Measurements from ENCODE around the gene ZNF516.

DNA sequence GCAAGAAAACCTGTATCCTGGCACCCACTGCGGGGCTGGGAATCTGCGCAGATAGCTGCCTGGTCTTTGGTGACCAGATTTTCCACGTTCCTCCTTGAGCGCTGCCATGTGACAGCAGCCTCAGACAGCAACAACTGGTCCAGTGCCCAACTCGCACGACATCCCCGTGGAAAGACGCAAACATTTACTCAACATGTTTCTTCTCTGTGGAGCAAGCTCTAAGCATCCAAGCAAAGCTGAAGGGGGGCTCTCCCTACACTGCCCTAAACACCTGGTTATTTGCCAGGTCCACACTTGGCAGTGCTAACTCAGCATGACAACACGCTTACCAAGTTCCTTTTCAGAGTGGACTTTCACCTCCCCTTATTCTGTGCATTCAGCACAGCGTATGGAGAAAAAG, 11.3 kb downstream of the ZNF516 start:
- TF ChIP-seq, protein P1, sequence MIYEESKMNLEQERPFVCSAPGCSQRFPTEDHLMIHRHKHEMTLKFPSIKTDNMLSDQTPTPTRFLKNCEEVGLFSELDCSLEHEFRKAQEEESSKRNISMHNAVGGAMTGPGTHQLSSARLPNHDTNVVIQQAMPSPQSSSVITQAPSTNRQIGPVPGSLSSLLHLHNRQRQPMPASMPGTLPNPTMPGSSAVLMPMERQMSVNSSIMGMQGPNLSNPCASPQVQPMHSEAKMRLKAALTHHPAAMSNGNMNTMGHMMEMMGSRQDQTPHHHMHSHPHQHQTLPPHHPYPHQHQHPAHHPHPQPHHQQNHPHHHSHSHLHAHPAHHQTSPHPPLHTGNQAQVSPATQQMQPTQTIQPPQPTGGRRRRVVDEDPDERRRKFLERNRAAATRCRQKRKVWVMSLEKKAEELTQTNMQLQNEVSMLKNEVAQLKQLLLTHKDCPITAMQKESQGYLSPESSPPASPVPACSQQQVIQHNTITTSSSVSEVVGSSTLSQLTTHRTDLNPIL (CRISPR knock-in tag; IDR thresholded peaks at IDR 0.05; ENCODE audit: low read depth) = no peak
- TF ChIP-seq ESRRG (CRISPR knock-in tag; IDR thresholded peaks at IDR 0.05) (no peak), SNAI2 (CRISPR knock-in tag; IDR thresholded peaks at IDR 0.05) (no peak), TSHZ2 (CRISPR knock-in tag; IDR thresholded peaks at IDR 0.05) (no peak), OSR1 (CRISPR knock-in tag; IDR thresholded peaks at IDR 0.05) (no peak), POU6F1 (CRISPR knock-in tag; IDR thresholded peaks at IDR 0.05; ENCODE audit: borderline replicate concordance, low read depth) (no peak), ARNTL (CRISPR knock-in tag; IDR thresholded peaks at IDR 0.05; ENCODE audit: borderline replicate concordance, low read depth) (no peak), CSDC2 (CRISPR knock-in tag; IDR thresholded peaks at IDR 0.05) (no peak), RARB (CRISPR knock-in tag; IDR thresholded peaks at IDR 0.05) (no peak), ZFP30 (CRISPR knock-in tag; IDR thresholded peaks at IDR 0.05) (no peak)
- TF ChIP-seq, protein P2, sequence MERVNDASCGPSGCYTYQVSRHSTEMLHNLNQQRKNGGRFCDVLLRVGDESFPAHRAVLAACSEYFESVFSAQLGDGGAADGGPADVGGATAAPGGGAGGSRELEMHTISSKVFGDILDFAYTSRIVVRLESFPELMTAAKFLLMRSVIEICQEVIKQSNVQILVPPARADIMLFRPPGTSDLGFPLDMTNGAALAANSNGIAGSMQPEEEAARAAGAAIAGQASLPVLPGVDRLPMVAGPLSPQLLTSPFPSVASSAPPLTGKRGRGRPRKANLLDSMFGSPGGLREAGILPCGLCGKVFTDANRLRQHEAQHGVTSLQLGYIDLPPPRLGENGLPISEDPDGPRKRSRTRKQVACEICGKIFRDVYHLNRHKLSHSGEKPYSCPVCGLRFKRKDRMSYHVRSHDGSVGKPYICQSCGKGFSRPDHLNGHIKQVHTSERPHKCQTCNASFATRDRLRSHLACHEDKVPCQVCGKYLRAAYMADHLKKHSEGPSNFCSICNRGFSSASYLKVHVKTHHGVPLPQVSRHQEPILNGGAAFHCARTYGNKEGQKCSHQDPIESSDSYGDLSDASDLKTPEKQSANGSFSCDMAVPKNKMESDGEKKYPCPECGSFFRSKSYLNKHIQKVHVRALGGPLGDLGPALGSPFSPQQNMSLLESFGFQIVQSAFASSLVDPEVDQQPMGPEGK (CRISPR knock-in tag; IDR thresholded peaks at IDR 0.05; ENCODE audit: borderline replicate concordance) = no peak
- TF ChIP-seq, protein P3, sequence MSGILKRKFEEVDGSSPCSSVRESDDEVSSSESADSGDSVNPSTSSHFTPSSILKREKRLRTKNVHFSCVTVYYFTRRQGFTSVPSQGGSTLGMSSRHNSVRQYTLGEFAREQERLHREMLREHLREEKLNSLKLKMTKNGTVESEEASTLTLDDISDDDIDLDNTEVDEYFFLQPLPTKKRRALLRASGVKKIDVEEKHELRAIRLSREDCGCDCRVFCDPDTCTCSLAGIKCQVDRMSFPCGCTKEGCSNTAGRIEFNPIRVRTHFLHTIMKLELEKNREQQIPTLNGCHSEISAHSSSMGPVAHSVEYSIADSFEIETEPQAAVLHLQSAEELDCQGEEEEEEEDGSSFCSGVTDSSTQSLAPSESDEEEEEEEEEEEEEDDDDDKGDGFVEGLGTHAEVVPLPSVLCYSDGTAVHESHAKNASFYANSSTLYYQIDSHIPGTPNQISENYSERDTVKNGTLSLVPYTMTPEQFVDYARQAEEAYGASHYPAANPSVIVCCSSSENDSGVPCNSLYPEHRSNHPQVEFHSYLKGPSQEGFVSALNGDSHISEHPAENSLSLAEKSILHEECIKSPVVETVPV (CRISPR knock-in tag; IDR thresholded peaks at IDR 0.05) = no peak
